DND-41 (cell line): Measurements from ENCODE around the gene HACL1.
"Not testable (repeated sequence)": the region's sequence is repeated elsewhere in the genome, so short reads cannot be mapped to it uniquely, and the experiment has no call there.

ENCODE experiments used
- ATAC-seq: fragments of 200-7000 bp; cut with Tn5 transposase; 3 replicates; pipeline ENCODE4 v1.9.1; 2021; ENCODE audit warnings: low read depth; ENCODE audit not compliant: insufficient read depth
- DNase-seq: peaks from one replicate; pipeline ENCODE4 v3.0.0-alpha.2; 2020
- H2AFZ ChIP-seq: 2 replicates; pipeline ENCODE4 v1.6.0; 2012; ENCODE audit warnings: low read depth, low read length
- H3K27ac ChIP-seq: 2 replicates; pipeline ENCODE4 v1.5.1; 2012; ENCODE audit warnings: low read length, inconsistent platforms
- H3K27me3 ChIP-seq: fragments of 200-600 bp; sonication (generic); 2 replicates; pipeline ENCODE4 v1.6.0; 2012; ENCODE audit warnings: low read length, mild to moderate bottlenecking, inconsistent platforms; ENCODE audit not compliant: insufficient read depth, poor library complexity
- H3K36me3 ChIP-seq: 2 replicates; pipeline ENCODE4 v1.5.1; 2012; ENCODE audit warnings: low read length, inconsistent platforms; ENCODE audit not compliant: insufficient read depth
- H3K4me1 ChIP-seq: 2 replicates; pipeline ENCODE4 v1.5.1; 2012; ENCODE audit warnings: mild to moderate bottlenecking, low read length; ENCODE audit not compliant: insufficient read depth
- H3K4me2 ChIP-seq: 2 replicates; pipeline ENCODE4 v1.6.0; 2012; ENCODE audit warnings: mild to moderate bottlenecking, moderate library complexity, low read length, inconsistent platforms; ENCODE audit not compliant: insufficient read depth
- H3K4me3 ChIP-seq, 2 experiments: fragments of 200-600 bp in 1 of 2; shearing (Covaris generic) in 1 of 2; 2 replicates each; pipeline ENCODE4 v1.5.1; 2012 to 2016; ENCODE audit warnings: inconsistent platforms in 2 of 2, low read length in 2 of 2, mild to moderate bottlenecking in 2 of 2, low read depth in 1 of 2, moderate library complexity in 1 of 2
- H3K79me2 ChIP-seq: 2 replicates; pipeline ENCODE4 v1.6.0; 2012; ENCODE audit warnings: low read length, inconsistent platforms; ENCODE audit not compliant: insufficient read depth
- H3K9ac ChIP-seq: 2 replicates; pipeline ENCODE4 v1.6.0; 2012; ENCODE audit warnings: low read depth, mild to moderate bottlenecking, inconsistent platforms, low read length, moderate library complexity
- H3K9me3 ChIP-seq: 2 replicates; pipeline ENCODE4 v1.5.1; 2012; ENCODE audit warnings: low read length, moderate library complexity, mild to moderate bottlenecking, inconsistent platforms; ENCODE audit not compliant: insufficient read depth, severe bottlenecking
- H4K20me1 ChIP-seq: 2 replicates; pipeline ENCODE4 v1.6.0; 2012; ENCODE audit warnings: low read length; ENCODE audit not compliant: insufficient read depth
- CTCF ChIP-seq: IDR thresholded peaks from 2 replicates; pipeline ENCODE4 v1.5.1; 2012; ENCODE audit warnings: borderline replicate concordance, low read length, moderate library complexity, mild to moderate bottlenecking; ENCODE audit not compliant: poor library complexity, severe bottlenecking; ENCODE audit errors: extremely low read depth
- EZH2 ChIP-seq: IDR thresholded peaks from 3 replicates; pipeline ENCODE4 v1.6.1; 2012; ENCODE audit warnings: borderline replicate concordance, low read depth, mild to moderate bottlenecking, moderate library complexity, low read length, inconsistent platforms; ENCODE audit not compliant: severe bottlenecking

HACL1 gene

DNA sequence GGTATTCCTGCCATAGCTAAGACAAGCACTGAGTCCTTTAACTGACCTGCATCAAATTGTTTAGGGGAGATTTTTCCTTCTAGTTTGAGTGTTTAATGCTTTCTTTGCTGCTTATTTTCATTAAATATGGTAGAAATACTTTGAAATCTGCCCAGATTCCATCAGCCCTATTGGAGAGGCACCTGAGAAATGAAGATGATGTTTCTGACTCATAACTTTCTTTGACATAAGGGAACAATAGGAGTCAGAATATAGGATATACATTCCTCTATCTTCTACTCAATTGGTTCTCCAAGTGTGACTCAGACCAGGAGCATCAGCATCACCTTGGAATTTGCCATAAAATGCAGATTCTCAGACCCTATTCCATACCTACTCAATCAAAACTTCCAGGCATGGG is 27.6 kb upstream of the HACL1 start:
- TF ChIP-seq CTCF (no peak), EZH2 (no peak)
- no peak for ATAC-seq

GRCh38 chr3:15623535-15624440 is 22.4 kb upstream of the HACL1 start:
- Histone ChIP-seq H3K4me2 (no peak overlapping the region), H3K27ac (peak overlapping the region; percentile 51; the same call in 1 of the 2 replicates), H3K79me2 (no peaks in the 10 kb centered on the region), H3K36me3 (no peaks in the 10 kb centered on the region), H3K27me3 (no peaks in the 10 kb centered on the region), H3K4me1 (peaks cover 18% of the 10 kb centered on the region), H3K9ac (no peak overlapping the region), H3K4me3 (no peak overlapping the region), H4K20me1 (no peaks in the 10 kb centered on the region), H2AFZ (0 out of 2 replicates have a peak overlapping the region, but pooled peaks have one; percentile 11), H3K9me3 (peaks cover 20% of the 10 kb centered on the region)
- peak; percentile 55; the same call in 2 of the 3 replicates for ATAC-seq
- DNase-seq, result no peak
- no peak for TF ChIP-seq CTCF
- no peak for TF ChIP-seq EZH2

More for the DNA sequence above, 27.6 kb upstream of the HACL1 start:
- DNase-seq, result no peak
- Histone ChIP-seq H3K36me3 (no peaks in the 10 kb centered on the region), H2AFZ (no peak overlapping the region), H3K27ac (no peak overlapping the region), H4K20me1 (no peaks in the 10 kb centered on the region), H3K9me3 (no peaks in the 10 kb centered on the region), H3K79me2 (no peaks in the 10 kb centered on the region), H3K27me3 (no peaks in the 10 kb centered on the region), H3K4me1 (peaks cover 38% of the 10 kb centered on the region), H3K4me3 (no peak overlapping the region), H3K4me2 (no peak overlapping the region), H3K9ac (no peak overlapping the region)

GRCh38 chr3:15619659-15620464 is 18.5 kb upstream of the HACL1 start:
- not testable (repeated sequence) for ATAC-seq, H3K4me2 ChIP-seq, H2AFZ ChIP-seq, H3K4me3 ChIP-seq, H4K20me1 ChIP-seq, H3K79me2 ChIP-seq, H3K36me3 ChIP-seq, H3K27me3 ChIP-seq, H3K27ac ChIP-seq, H3K9ac ChIP-seq
- DNase-seq, result peak; percentile 40
- peaks cover 20% of the 10 kb centered on the region for H3K9me3 ChIP-seq
- peaks cover 14% of the 10 kb centered on the region for H3K4me1 ChIP-seq

DNA sequence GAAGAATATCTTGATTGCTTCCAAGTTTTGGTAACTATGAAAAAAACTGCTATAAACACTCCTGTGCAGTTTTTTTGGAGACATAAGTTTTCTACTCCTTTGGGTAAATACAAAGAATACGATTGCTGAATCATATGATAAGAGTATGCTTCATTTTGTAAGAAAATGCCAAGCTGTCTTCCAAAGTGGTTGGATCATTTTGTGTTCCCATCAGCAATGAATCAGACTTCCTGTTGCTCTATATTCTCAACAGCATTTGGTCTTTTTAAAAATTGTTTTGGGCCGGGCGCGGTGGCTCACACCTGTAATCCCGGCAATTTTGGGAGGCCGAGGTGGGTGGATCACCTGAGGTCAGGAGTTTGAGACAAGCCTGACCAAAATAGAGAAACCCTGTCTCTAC is 14.7 kb upstream of the HACL1 start:
- Histone ChIP-seq H3K9me3 (peaks cover 17% of the 10 kb centered on the region), H3K27me3 (no peaks in the 10 kb centered on the region), H4K20me1 (no peaks in the 10 kb centered on the region), H3K9ac (no peak overlapping the region), H3K79me2 (no peaks in the 10 kb centered on the region), H3K36me3 (no peaks in the 10 kb centered on the region), H3K4me3 (no peak overlapping the region), H3K4me1 (no peaks in the 10 kb centered on the region), H2AFZ (no peak overlapping the region), H3K4me2 (no peak overlapping the region), H3K27ac (no peak overlapping the region)
- TF ChIP-seq CTCF, result no peak
- no peak for TF ChIP-seq EZH2
- DNase-seq (no peak), ATAC-seq (no peak)
